ENCODE data around the gene NKX1-1. TPM values are rescaled to one million over a fixed set of nuclear protein-coding genes. Genes with fewer than 3 reads are reported as not detected.

The NKX1-1 gene
- total RNA-seq, 4 donors from 2014 or later, result not detected

- H3K9me3 ChIP-seq, result peaks cover 0 to 13% (median 10%) of the 10 kb centered on the region in 4 donors
- H3K4me3 ChIP-seq, result no peak overlapping the region
- no peak for DNase-seq (ENCODE audit: extremely low spot score)
- intact Hi-C loops (cut with DNase I), result no loop called here
- WGBS, result 95% methylated on average over 34 of the region's 34 CpGs
- no peaks in the 10 kb centered on the region for H3K27me3 ChIP-seq
- no peak overlapping the region for H3K27ac ChIP-seq (replicated peaks in 1 of 4)
- H3K36me3 ChIP-seq, result peaks cover 24 to 92% (median 58%) of the 10 kb centered on the region in 4 donors
- TF ChIP-seq POLR2A (IDR thresholded peaks at IDR 0.05; ENCODE audit: low read depth), result no peak
- no peak for TF ChIP-seq POLR2AphosphoS5 (IDR thresholded peaks at IDR 0.05)
- TF ChIP-seq EP300 (IDR thresholded peaks at IDR 0.05), result no peak
- no peak for TF ChIP-seq CTCF (IDR thresholded peaks at IDR 0.05)
- H3K4me1 ChIP-seq, result no peaks in the 10 kb centered on the region
These were observed 22.3 kb downstream of the NKX1-1 start for GRCh38 chr4:1383728-1384591.

GRCh38 chr4:1382776-1383727 is 23.2 kb downstream of the NKX1-1 start:
- TF ChIP-seq POLR2AphosphoS5 (IDR thresholded peaks at IDR 0.05), result no peak
- no peak for TF ChIP-seq POLR2A (IDR thresholded peaks at IDR 0.05; ENCODE audit: low read depth)
- no peak for TF ChIP-seq CTCF (IDR thresholded peaks at IDR 0.05)
- no peak for TF ChIP-seq EP300 (IDR thresholded peaks at IDR 0.05)
- Histone ChIP-seq H3K4me1 (no peaks in the 10 kb centered on the region), H3K27ac (replicated peaks in 1 of 4) (no peak overlapping the region), H3K9me3 (peaks cover 0 to 4% (median under 1%) of the 10 kb centered on the region in 4 donors), H3K4me3 (no peak overlapping the region), H3K36me3 (peaks cover 24 to 90% (median 60%) of the 10 kb centered on the region in 4 donors), H3K27me3 (no peaks in the 10 kb centered on the region)
- DNase-seq (ENCODE audit: extremely low spot score), result no peak
- 96% methylated on average over 18 of the region's 27 CpGs for WGBS
- intact Hi-C loops (cut with DNase I), result no loop called here

- Histone ChIP-seq H3K4me1 (no peaks in the 10 kb centered on the region), H3K9me3 (no peaks in the 10 kb centered on the region), H3K36me3 (peaks cover 20 to 96% (median 65%) of the 10 kb centered on the region in 4 donors), H3K27ac (replicated peaks in 1 of 4) (no peak overlapping the region), H3K4me3 (no peak overlapping the region), H3K27me3 (no peaks in the 10 kb centered on the region)
- WGBS, result 93% methylated on average over 24 of the region's 24 CpGs
- intact Hi-C loops (cut with DNase I), result no loop called here
- DNase-seq (ENCODE audit: extremely low spot score), result no peak
- TF ChIP-seq POLR2AphosphoS5 (IDR thresholded peaks at IDR 0.05), result no peak
- no peak for TF ChIP-seq EP300 (IDR thresholded peaks at IDR 0.05)
- TF ChIP-seq POLR2A (IDR thresholded peaks at IDR 0.05; ENCODE audit: low read depth), result no peak
- TF ChIP-seq CTCF (IDR thresholded peaks at IDR 0.05), result no peak
These were observed 24.2 kb downstream of the NKX1-1 start for GRCh38 chr4:1381944-1382541.

- no peaks in the 10 kb centered on the region for H3K27me3 ChIP-seq
- H3K36me3 ChIP-seq, result peaks cover 20 to 96% (median 62%) of the 10 kb centered on the region in 4 donors
- DNase-seq (ENCODE audit: extremely low spot score), result no peak
- intact Hi-C loops (cut with DNase I), result no loop called here
- no peak for TF ChIP-seq CTCF (IDR thresholded peaks at IDR 0.05)
- no peak for TF ChIP-seq POLR2A (IDR thresholded peaks at IDR 0.05; ENCODE audit: low read depth)
- no peak for TF ChIP-seq EP300 (IDR thresholded peaks at IDR 0.05)
- no peak overlapping the region for H3K27ac ChIP-seq (replicated peaks in 1 of 4)
- no peak overlapping the region for H3K4me3 ChIP-seq
- no peaks in the 10 kb centered on the region for H3K4me1 ChIP-seq
- no peaks in the 10 kb centered on the region for H3K9me3 ChIP-seq
- WGBS, result 88% methylated on average over 8 of the region's 12 CpGs
These were observed 25.0 kb downstream of the NKX1-1 start for GRCh38 chr4:1381181-1381621.
